ENCODE data around the gene SLC25A33. TPM values are rescaled to one million over a fixed set of nuclear protein-coding genes. Genes with fewer than 3 reads are reported as not detected.

The SLC25A33 gene
- 10.7 TPM for polyA plus RNA-seq (2012; ENCODE audit: insufficient read depth, insufficient read length, low read depth)

- no peaks in the 10 kb centered on the region for H3K36me3 ChIP-seq
- TF ChIP-seq, protein P1, sequence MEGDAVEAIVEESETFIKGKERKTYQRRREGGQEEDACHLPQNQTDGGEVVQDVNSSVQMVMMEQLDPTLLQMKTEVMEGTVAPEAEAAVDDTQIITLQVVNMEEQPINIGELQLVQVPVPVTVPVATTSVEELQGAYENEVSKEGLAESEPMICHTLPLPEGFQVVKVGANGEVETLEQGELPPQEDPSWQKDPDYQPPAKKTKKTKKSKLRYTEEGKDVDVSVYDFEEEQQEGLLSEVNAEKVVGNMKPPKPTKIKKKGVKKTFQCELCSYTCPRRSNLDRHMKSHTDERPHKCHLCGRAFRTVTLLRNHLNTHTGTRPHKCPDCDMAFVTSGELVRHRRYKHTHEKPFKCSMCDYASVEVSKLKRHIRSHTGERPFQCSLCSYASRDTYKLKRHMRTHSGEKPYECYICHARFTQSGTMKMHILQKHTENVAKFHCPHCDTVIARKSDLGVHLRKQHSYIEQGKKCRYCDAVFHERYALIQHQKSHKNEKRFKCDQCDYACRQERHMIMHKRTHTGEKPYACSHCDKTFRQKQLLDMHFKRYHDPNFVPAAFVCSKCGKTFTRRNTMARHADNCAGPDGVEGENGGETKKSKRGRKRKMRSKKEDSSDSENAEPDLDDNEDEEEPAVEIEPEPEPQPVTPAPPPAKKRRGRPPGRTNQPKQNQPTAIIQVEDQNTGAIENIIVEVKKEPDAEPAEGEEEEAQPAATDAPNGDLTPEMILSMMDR (IDR thresholded peaks at IDR 0.05; ENCODE audit: low read depth, low read length) = no peak
- peak within 1 kb of the TSS; percentile 73 for H3K4me3 ChIP-seq (ENCODE audit: low read depth, low read length)
- H3K27me3 ChIP-seq = no peaks in the 10 kb centered on the region
- no peaks in the 10 kb centered on the region for H3K4me1 ChIP-seq
- no peaks in the 10 kb centered on the region for H3K9me3 ChIP-seq
- DNase-seq = peak; percentile 92
Observed at GRCh38 chr1:9539165-9539828, at the start of gene SLC25A33. Gene SLC25A33 (plus strand): TSS chr1:9539465. CDS start chr1:9539692, 227 bp downstream.

GRCh38 chr1:9490605-9491339, 48.5 kb upstream of the SLC25A33 start:
- Histone ChIP-seq H3K4me1 (no peaks in the 10 kb centered on the region), H3K4me3 (ENCODE audit: low read depth, low read length) (no peak overlapping the region), H3K9me3 (no peaks in the 10 kb centered on the region), H3K27me3 (no peaks in the 10 kb centered on the region), H3K36me3 (no peaks in the 10 kb centered on the region)
- DNase-seq = peak; percentile 79
- TF ChIP-seq, protein P1 (IDR thresholded peaks at IDR 0.05; ENCODE audit: low read depth, low read length) = peak; percentile 73

DNA sequence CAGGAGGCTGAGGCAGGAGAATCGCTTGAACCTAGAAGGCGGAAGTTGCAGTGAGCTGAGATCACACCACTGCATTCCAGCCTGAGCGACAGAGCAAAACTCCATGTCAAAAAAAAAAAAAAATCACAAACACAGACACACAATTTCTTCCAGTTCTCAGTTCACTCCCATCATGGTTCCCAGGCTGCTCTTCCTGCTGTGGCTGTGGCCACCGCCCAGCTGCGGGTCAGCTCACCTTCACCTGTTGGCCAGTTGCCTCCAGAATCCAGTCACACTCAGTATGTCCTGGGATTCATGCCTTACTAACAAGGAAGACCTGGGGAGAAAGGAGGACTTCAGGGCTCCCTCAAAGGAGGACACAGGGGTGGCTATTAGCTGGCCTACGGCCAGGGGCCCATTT, 45.9 kb upstream of the SLC25A33 start:
- no peaks in the 10 kb centered on the region for H3K27me3 ChIP-seq
- TF ChIP-seq, protein P1 (IDR thresholded peaks at IDR 0.05; ENCODE audit: low read depth, low read length) = no peak
- no peak for DNase-seq
- no peak overlapping the region for H3K4me3 ChIP-seq (ENCODE audit: low read depth, low read length)
- no peaks in the 10 kb centered on the region for H3K9me3 ChIP-seq
- H3K4me1 ChIP-seq = no peaks in the 10 kb centered on the region
- no peaks in the 10 kb centered on the region for H3K36me3 ChIP-seq

GRCh38 chr1:9494936-9495758, 44.1 kb upstream of the SLC25A33 start:
- TF ChIP-seq, protein P1 (IDR thresholded peaks at IDR 0.05; ENCODE audit: low read depth, low read length) = peak; percentile 70
- H3K4me3 ChIP-seq (ENCODE audit: low read depth, low read length) = no peak overlapping the region
- H3K27me3 ChIP-seq = no peaks in the 10 kb centered on the region
- no peaks in the 10 kb centered on the region for H3K4me1 ChIP-seq
- H3K9me3 ChIP-seq = no peaks in the 10 kb centered on the region
- H3K36me3 ChIP-seq = no peaks in the 10 kb centered on the region
- peak; percentile 63 for DNase-seq

GRCh38 chr1:9495854-9496374, 43.4 kb upstream of the SLC25A33 start:
- no peaks in the 10 kb centered on the region for H3K27me3 ChIP-seq
- no peaks in the 10 kb centered on the region for H3K9me3 ChIP-seq
- TF ChIP-seq, protein P1 (IDR thresholded peaks at IDR 0.05; ENCODE audit: low read depth, low read length) = no peak
- DNase-seq = no peak
- H3K4me3 ChIP-seq (ENCODE audit: low read depth, low read length) = no peak overlapping the region
- no peaks in the 10 kb centered on the region for H3K4me1 ChIP-seq
- H3K36me3 ChIP-seq = no peaks in the 10 kb centered on the region
